Astrocyte of the spinal cord (primary cell): ENCODE results near the gene POU4F2.

Experiments
- DNase-seq: peaks from one replicate; pipeline ENCODE4 v3.0.0; 2011; ENCODE audit warnings: low read depth, low spot score
- H3K4me3 ChIP-seq: 2 replicates; pipeline ENCODE4 v1.5.1; 2011; ENCODE audit warnings: low read depth, mild to moderate bottlenecking, low read length, moderate library complexity
- in situ Hi-C: cut with HindIII; loops from 2 replicates; pipeline ENCODE4 v1.10.0; 2017; ENCODE audit warnings: low sequenced_read_pairs
- TF ChIP-seq, protein P1 (sequence below): IDR thresholded peaks from 2 replicates; pipeline ENCODE4 v1.5.1; 2012; ENCODE audit warnings: low read depth, mild to moderate bottlenecking, low read length, inconsistent platforms

POU4F2 gene

DNA sequence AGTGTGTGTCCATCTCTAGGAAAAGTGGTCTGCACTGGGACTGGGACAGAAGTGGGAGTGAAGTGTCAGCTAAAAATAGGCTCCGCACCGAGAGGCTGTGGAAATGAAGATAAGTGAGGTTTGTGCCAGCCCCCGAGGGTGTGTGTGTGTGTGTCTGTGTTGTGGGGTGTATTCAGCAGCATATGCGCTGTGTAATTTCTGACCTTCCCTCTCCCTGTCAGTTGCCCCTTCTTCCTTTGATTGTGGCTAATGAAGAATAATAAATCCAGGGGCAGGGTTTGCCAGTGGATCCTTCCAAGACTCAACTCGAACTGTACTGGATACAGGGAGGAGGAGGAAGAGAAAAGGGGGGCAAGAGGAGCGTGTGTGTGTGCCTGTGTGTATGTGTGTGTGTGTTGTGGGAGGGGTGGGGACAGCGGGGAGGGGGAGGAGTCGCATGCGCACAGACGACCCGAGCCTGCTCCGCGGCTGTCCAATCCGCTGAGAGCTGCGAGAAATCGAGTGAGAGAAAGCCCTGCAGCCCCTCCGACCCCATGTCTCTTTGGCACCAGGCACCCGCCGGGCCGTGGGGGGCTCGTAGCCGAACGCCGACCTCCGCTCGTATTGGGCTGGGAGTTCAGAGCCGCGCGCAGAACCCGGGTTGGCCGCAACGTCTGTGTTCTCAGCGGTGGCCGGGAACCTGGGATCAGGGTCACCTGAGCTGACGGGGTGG lies 916 bp upstream of the POU4F2 start:
- H3K4me3 ChIP-seq = no peak overlapping the region
- no peak for DNase-seq
- in situ Hi-C loops = no loop called here
- TF ChIP-seq, protein P1, sequence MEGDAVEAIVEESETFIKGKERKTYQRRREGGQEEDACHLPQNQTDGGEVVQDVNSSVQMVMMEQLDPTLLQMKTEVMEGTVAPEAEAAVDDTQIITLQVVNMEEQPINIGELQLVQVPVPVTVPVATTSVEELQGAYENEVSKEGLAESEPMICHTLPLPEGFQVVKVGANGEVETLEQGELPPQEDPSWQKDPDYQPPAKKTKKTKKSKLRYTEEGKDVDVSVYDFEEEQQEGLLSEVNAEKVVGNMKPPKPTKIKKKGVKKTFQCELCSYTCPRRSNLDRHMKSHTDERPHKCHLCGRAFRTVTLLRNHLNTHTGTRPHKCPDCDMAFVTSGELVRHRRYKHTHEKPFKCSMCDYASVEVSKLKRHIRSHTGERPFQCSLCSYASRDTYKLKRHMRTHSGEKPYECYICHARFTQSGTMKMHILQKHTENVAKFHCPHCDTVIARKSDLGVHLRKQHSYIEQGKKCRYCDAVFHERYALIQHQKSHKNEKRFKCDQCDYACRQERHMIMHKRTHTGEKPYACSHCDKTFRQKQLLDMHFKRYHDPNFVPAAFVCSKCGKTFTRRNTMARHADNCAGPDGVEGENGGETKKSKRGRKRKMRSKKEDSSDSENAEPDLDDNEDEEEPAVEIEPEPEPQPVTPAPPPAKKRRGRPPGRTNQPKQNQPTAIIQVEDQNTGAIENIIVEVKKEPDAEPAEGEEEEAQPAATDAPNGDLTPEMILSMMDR = no peak

DNA sequence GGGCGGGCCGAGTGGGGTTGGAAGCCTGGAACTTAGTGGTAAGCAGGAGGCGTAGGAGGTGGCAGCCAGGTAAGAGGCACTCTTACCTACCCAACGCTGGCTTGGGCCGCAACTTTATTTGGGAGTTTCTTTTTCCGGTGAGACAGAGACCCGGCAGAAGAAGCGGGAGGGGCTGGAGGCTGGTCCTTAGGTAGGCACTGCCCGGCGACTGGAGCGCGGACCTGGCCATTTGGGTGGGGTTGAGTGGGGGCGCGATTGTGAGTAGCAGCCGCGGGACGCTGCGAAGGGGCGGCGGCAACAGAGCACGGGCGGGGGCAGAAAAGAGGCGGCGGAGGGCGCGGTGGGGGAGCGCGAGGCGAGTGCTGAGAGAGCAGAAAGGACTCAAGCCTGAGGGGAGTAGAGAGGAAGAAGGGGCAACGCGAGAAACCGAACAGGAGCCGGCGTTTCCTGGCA lies 334 bp upstream of the POU4F2 start:
- TF ChIP-seq, protein P1 = no peak
- DNase-seq = no peak
- no peak overlapping the region for H3K4me3 ChIP-seq
- in situ Hi-C loops = no loop called here

DNA sequence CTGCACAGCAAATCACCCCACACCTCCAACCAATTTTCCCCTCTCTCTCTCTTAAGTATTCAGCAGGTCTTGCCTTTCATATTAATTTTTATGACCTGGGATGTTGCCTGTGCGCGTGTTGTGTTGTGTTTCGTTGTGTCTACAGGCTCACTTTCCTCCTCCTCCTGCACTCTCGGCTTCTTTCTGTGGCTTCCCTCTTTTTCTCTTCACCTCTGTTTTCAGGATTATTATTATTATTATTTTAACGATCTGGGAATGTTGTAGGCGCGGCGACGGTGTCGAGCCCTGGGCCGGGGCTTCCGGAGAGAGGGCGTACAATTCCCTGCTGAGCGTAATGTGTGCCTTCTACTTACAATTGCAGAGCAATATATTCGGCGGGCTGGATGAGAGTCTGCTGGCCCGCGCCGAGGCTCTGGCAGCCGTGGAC lies 826 bp downstream of the POU4F2 start:
- in situ Hi-C loops = no loop called here
- no peak for DNase-seq
- H3K4me3 ChIP-seq = no peak overlapping the region
- TF ChIP-seq, protein P1 = no peak

DNA sequence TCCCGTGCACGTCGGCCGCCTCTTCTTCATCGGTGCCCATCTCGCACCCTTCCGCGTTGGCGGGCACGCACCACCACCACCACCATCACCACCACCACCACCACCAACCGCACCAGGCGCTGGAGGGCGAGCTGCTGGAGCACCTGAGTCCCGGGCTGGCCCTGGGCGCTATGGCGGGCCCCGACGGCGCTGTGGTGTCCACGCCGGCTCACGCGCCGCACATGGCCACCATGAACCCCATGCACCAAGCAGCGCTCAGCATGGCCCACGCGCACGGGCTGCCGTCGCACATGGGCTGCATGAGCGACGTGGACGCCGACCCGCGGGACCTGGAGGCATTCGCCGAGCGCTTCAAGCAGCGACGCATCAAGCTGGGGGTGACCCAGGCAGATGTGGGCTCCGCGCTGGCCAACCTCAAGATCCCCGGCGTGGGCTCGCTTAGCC lies 1.4 kb downstream of the POU4F2 start:
- H3K4me3 ChIP-seq = no peak overlapping the region
- DNase-seq = no peak
- TF ChIP-seq, protein P1 = no peak
- in situ Hi-C loops = no loop called here

DNA sequence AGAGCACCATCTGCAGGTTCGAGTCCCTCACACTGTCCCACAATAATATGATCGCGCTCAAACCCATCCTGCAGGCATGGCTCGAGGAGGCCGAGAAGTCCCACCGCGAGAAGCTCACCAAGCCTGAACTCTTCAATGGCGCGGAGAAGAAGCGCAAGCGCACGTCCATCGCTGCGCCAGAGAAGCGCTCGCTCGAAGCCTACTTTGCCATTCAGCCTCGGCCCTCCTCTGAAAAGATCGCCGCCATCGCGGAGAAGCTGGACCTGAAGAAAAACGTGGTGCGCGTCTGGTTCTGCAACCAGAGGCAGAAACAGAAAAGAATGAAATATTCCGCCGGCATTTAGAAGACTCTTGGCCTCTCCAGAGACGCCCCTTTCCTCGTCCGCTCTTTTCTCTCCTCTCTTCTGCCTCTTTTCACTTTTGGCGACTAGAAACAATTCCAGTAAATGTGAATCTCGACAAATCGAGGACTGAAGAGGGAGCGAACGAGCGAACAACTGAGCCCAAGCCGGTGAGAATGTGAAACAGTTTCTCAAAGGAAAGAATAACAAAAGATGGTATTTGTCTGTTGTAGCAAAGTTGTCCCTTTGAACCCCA lies 1.9 kb downstream of the POU4F2 start:
- DNase-seq = no peak
- TF ChIP-seq, protein P1 = no peak
- no peak overlapping the region for H3K4me3 ChIP-seq
- in situ Hi-C loops = no loop called here

DNA sequence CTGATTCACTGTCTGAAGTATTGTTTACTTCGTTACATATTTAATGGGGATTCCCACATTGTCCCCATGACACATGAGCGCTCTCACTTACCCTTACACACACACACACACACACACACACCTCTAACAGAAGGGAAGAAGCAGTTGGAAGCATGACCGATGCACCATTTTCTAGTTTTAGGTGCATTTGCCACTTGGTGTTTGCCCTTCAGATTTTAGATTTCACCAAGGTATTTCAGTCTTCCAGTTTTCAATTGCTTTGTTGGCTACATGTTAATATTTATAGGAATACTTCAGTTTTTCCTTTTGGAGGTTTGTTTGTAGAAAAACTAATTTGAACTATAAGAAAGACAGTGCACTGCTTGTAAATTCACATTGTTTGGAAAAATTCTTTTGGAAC lies 3.1 kb downstream of the POU4F2 start:
- H3K4me3 ChIP-seq = no peak overlapping the region
- DNase-seq = no peak
- in situ Hi-C loops = no loop called here
- TF ChIP-seq, protein P1 = no peak
